Measurements from ENCODE around the gene DPRX.

Gene DPRX, protein sequence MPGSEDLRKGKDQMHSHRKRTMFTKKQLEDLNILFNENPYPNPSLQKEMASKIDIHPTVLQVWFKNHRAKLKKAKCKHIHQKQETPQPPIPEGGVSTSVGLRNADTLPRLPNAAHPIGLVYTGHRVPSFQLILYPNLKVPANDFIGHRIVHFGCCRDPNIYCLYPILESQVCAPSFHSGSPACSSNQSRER

DNA sequence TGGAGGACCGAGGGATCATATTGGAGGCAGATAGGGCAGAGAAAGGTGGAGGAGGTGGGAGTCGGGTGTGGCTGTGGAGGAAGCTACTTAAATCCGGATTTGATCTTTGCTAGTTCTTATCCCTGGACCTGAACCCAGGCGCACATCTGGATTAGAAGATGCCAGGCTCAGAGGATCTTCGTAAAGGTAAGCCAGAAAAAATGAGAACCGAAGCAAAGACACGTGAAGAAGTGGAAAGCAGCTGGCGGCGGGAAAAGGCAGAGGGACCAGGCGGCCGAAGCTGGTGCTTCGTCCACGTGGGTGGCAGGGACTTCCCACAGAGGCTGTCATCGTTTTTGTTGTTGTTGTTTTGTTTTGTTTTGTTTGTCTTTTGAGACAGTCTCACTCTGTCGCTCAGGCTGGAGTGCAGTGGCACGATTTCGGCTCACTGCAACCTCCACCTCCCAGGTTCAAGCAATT, at the start of gene DPRX:
Gene DPRX, plus strand, starts transcription at position 51 of the 459 bp plus-strand sequence. Its CDS starts 108 bp downstream, at position 159.
- DNase-seq = no peak

DNA sequence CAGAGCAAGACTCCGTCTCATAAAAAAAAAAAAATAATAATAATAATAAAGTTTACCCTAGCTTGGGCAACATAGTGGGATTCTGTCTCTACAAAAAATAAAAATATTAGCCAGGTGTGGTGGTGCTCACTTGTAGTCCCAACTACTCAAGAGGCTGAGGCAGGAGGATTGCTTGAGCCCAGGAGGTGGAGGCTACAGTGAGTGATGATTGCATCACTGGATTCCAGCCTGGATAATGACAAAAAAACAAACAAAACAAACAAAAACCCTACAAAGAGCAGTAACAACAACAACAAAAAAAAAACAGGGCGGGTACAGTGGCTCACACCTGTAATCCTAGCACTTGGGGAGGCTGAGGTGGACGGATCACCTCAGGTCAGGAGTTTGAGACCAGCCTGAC, 48.6 kb upstream of the DPRX start:
- no peak for DNase-seq

DNA sequence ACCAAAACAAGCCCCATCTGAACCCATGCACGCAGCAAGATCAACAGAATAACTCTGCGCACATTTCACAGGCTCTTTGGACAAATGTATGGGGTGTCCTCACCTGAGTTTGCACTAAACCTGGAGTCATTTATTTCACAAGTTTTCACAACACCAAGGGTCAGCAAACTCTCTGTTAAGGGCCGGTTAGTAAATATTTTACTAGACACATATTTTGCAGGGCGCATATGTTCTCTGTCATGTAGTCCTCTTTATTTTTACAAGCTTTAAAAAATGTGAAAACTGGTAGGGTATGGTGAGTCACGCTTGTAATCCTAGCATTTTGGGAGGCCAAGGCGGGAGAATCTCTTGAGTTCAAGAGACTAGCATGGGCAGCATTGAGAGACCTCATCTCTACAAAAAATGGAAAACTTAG, 45.5 kb upstream of the DPRX start:
- no peak for DNase-seq

DNA sequence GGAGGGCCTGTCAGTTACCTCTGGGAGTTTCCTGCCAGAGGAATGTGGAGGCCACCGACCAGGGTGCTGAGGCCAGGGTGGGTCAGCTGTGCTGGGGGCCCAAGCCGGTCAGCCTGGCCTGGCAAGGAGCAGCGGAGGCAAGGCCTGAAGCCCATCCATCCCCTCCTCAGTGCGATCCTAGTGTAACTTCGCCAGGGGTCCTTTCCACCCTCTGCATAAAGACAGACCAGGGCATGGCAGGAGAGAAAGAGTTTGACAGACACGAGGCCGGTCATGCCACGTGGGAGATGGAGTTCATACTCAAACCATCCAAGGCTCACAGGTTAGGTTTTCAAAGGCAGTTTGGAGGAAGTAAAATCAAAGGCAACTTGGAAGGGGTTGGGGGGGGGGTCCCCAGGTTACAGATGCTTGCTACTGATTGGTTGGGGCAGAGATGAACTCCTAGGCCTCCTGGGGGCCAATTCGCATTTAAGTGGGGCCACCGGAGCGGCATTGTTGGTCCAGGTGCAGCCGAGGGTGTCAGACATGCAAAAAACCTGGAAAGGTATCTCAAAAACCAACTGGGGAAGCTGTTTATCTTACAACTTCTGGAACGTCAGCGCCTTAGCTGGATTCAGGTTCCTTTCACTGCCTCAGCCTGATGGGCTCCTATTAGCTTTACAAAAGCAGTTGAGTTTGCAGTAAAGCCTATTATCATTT, 36.8 kb upstream of the DPRX start:
- DNase-seq = no peak

DNA sequence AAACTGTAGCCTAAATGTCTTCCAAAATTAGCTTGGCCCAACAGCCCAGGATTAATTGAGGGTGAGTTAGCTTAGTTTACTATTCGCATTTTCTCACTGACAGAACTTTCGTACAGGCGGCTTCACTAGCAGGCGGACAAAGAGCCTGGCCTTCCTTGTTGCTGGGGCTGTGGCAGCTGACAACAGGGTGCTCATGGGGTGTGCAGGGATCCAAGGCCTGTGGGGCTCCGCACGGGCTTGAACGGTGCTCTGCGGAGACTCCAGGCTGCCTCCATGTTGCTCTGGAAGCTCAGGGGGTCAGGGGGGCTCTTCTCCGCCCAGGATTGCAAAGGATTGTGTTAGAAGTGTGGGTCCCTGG, 36.3 kb upstream of the DPRX start:
- no peak for DNase-seq

DNA sequence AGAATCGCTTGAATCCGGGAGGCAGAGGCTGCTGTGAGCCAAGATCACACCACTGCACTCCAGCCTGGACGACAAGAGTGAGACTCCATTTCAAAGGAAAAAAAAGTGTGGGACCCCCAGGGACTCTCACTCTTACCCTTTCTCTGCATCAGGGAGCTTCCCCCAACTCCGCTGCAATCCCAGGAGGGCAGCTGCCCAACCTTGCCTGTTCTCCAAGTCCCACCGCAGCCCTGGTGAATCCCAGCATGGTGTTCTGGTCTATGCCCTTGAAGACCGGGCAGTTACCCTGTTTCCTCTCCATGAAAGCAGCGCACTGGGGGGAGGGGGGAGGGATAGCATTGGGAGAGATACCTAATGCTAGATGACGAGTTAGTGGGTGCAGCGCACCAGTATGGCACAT, 35.7 kb upstream of the DPRX start:
- no peak for DNase-seq

DNA sequence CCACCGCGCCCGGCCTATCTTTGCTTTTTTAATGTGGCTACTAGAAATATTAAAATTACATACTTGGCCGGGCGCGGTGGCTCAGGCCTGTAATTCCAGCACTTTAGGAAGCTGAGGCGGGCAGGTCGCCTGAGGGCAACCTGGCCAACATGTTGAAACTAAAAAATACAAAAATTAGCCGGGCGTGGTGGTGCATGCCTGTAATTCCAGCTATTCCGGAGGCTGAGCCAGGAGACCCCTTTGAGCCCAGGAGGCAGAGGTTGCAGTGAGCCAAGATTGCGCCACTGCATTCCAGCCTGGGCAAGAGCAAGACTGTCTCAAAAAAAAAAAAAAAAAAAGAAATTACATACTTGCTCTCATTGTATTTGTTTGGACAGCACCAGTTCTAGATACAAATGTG, 34.8 kb upstream of the DPRX start:
- DNase-seq = no peak

DNA sequence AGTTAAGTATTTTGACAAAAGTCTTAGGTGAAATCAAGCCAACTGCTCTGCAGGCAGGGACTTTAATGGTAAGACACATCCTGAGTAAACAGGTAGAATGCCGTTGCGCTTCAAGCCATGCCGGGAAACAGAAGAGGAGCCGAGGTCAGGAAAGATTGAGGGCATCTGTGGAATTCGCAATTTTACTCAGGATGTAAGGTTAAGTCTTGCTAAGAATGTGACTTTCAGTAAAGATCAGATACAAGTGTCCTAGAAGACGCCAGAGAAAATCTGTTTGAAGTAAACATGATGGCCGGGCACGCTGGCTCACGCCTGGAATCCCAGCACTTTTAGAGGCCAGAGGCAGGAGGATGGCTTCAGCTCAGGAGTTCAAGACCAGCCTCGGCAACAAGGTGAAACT, 33.4 kb upstream of the DPRX start:
- DNase-seq = no peak

DNA sequence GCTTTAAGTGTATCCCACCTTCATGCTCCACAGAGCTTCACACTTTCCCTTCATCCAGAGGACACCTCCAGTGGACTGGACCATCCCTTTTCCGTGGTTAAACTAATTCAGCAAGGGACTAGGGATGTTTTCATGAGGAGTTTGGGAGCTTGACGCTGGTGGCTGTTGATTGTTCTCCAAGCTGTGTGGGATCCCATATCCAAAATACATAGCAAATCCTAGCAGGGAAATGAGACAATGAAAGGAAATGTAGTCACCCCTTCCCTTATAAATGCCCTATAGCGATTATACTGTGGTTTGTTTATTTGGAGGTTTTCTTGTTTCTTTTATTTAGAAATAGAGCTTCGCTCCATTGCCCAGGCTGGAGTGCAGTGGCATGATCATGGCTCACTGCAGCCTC, 31.6 kb upstream of the DPRX start:
- no peak for DNase-seq

DNA sequence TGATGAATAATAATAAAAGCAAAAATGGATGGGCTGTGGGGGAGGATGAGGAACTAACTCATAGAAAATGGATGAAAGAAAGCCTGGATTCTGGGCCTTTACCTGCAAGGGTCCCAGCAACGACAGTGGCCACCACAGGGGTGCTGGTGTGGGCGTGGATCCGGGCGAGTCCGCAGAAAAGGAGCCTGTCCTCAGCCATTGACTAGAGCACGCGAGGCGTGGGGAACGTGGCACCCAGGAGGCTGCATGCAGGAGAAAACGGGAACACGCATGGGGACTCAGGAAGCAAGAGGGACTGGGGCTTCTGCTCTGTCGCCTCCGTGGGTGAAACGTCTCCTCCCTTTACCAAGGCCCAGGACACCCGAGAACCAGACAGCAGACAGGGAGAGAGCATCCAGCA, 25.8 kb upstream of the DPRX start:
- DNase-seq = no peak

DNA sequence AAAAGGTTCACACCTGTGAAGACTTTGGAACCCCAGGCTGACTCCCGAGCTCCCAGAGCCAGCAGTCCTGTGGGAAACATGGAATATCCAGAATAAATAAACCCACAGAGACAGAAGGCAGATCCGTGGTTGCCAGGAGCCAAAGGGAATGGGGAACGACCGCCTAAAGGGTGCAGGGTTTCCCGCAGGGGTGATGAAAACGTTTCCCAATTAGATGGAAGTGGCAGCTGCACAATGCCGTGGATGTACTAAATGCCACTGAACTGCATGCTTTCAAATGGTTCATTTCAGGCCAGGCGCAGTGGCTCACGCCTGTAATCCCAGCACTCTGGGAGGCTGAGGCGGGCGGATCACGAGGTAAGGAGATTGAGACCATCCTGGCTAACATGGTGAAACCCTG, 23.4 kb upstream of the DPRX start:
- no peak for DNase-seq

DNA sequence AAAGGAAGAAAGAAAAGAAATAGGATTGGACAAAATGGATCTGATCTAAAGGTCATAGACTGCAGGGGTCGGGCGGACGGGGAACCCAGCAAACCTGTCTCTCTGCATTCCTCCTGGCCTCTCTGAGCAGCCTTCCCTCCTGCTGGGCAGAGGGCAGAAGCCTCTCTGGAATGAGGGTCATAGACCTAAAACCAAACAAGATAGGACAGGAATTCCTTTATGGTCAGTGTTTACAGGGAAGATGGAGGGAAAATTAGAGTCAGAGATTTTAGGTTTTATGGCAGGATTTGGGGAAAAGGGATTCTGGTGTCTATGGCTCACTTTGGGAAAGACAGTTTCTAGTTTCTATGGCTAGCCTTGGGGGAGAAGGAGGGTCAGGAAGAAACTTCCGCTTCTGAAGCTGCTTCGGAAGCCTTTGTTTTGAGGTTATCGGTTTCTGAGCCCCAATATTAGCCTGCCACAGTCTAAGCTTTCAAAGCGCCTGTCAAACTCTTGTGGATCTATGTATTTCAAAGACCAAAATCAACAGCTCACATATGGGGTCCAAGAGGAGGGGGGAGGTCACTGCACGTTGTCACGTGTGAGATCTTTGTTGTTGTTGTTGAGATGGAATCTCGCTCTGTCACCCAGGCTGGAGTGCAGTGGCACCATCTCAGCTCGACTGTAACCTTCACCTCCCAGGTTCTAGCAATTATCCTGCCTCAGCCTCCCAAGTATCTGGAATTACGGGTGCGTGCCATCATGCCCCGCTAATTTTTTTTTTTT, 18.9 kb upstream of the DPRX start:
- no peak for DNase-seq

DNA sequence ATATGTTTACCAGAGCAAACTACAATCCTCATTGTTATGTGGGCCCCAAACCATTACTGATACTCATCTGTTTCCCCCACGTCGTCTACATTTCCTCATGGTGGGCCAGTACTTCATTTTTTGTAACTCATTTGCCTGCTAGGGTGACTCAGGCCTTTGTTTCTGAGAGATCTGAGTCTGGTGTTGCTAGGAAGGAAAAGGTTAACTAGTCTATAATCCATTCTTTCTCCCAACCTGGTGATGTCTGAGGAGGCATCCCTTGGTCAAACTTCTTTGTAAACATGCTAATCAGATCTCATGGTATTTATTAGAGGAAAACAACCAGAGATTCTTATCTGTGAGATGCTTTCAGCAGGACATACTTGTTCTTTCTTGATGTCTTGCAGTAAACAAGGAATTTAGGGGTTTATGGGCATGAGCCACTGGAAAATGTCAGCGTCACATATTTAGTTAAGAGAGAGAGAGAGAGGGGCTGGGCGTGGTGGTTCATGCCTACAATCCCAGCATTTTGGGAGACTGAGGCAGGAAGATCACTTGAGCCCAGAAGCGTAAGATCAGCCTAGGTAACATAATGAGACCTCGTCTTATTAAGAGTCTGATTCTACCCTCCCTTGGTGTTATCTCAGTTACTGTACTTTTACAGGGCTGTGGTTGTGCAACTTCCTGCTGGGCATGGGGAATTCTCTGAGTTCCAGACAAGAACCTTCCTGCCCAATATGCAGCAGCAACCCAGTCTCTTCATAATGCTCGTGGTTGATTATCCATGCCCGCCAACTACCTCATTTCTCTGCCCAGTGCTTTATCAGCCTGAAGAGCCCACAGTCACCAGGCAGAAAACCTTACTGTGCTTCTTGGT, 9.7 kb upstream of the DPRX start:
- DNase-seq = no peak

DNA sequence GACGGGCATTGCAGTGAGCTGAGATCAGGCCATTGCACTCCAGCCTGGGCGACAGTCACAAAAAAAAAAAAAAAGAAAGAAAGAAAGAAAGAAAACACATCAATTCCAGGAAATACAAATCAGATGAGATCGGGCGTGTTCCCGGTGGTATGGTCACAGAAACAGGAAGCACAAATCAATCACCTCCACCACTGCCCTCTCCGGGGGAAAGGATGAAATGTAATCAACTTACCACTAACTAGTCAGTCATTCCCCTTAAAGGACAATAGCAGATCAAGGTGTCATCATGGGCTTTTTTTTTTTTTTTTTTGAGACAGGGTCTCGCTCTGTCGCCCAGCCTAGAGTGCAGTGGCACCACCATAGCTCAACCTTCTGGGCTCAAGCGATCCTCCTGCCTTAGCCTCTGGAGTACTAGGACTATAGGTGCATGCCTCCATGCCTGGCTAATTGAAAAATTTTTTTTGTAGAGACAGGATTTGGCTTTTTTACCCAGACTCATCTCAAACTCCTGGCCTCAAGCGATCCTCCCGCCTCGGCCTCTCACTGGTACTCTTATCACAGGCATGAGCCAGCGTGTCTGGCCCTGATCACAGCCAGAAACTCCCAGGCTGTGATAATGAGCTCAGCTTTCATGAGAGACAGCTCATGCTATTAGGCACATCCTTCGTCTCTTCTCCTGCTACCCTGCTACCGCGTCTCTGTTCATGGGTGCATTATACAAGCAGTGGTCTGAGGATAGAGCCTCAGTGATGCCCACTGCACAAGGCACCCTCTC, 6.8 kb upstream of the DPRX start:
- no peak for DNase-seq

DNA sequence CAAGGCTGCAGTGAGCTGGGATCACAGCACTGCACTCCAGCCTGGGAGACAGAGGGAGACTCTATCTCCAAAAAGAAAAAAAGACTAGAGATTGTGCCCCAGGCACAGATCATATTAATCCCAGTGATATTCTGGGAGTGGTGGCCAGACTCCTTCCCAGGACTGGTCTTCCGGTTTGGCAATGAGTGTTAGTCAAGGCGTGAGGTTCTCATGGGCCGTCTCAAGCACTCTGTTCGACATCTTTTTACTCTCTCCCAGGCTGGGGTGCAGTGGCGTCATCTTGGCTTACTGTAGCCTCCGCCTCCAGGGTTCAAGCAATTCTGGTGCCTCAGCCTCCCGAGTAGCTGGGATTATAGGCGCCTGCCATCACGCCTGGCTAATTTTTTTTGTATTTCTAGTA, 5.3 kb upstream of the DPRX start:
- no peak for DNase-seq

DNA sequence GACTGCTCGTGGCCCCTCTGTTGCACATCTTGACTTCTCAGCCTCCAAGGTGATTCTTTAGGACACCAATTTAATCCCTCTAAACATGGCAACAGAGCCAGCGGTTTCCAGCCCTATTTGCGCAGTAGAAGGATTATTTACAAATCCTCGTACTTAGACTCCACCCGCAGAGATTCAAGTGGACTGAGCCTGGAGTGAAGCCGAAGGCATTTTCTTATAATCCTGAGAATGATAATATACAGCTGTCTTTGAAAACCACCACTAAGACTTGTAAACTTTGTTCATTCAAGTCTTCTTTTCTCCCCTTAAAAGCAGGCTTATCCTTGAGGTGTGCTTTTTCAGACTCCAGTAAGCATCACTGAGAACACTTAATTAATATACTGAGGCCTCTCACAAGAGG, 4.8 kb upstream of the DPRX start:
- DNase-seq = no peak

DNA sequence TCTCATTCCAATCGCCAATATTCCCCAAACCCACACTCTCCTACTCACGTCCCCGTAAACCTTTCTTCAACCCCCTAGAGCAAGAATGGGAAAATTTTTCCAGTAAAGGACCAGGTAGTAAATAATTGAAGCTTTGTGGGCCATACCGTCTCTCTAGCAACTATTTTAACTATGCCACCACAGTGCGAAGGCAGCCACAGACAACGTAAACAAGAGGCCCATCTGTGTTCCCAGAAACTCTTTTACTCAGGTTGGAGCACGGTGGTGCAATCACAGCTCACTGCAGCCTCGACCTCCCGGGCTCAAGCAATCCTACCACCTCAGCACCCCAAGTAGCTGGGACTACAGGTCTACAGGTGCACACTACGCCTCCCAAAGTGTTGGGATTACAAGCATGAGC, 3.0 kb downstream of the DPRX start:
- no peak for DNase-seq

DNA sequence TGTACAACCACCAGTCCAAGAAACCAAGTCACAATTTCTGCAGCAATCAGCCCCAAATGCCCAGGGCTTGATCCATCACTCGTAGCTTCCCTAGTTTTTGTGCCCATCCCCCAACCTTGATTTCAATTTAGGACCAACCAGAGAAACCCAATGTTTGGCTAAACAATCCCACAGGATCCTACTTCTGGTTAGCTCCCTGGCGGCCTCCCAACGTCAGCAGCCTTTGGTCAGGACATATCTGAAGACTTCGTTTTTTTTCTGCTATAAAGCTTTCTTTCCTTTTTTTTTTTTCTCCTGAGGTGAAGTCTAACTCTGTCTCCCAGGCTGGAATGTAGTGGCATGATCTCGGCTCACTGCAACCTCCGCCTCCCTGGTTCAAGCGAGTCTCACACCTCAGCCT, 7.7 kb downstream of the DPRX start:
- DNase-seq = no peak

DNA sequence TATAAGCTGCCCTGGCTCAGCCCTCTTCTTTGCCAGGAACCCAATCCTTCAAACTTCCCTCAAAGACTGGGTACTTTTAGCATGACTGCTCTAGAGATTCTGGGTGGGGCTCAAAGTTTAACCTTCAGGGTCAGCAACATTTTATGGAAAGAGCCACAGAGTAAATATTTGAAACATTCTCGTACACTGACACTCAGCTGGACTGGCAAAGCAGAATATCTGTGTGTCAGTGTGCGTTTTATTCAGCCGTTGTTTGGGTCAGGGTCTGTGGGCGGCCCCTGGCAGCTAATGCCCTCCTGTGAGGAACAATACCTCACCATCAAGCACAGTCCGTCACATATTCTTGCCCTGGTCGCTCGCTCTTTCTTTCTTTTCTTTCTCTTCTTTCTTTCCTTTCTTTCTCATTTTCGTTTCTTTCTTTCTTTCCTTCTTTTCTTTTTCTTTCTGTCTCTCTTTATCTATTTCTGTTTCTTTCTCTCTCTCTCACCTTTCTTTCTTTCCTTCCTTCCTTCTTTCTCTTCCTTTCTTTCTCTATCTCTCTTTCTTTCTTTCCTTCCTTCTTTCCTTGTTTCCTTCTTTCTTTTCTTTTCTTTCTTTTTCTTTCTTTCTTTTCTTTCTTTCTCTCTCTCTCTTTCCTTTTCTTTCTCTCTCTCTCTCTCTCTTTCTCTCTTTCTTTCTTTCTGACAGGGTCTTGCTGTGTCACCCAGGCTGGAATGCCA, 10.7 kb downstream of the DPRX start:
- DNase-seq = no peak

DNA sequence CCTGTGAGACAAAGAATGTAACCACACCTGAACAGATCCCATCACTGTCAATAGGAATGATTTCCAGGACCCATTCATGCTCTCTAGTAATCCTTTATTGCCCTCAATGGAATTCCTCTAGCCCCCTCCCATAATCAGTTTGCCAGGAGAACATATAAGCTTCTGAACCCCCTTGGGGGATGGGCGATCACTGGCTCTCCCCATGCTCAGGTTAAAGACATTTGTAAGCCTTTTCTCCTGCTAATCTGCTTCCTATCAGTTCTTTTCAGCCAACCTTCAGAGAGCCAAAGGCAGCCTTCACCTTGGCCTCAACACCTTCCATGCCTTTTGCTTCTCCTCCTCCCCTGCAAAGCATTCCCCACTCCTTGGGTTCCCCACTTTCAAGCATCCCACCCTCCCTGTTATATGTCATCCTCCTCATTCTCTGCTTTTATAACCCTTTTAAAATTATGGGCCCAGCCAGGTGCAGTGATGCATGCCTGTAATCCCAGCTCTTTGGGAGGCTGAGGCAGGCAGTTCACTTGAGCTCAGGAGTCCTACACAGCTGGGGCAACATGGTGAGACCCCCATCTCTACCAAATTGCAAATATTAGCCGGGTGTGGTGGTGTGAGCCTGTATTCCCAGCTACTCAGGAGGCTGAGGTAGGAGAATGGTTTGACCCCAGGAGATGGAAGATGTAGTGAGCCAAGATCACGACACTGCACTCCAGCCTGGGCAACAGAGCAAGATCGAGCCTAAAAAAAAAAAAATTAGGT, 12.4 kb downstream of the DPRX start:
- DNase-seq = no peak

DNA sequence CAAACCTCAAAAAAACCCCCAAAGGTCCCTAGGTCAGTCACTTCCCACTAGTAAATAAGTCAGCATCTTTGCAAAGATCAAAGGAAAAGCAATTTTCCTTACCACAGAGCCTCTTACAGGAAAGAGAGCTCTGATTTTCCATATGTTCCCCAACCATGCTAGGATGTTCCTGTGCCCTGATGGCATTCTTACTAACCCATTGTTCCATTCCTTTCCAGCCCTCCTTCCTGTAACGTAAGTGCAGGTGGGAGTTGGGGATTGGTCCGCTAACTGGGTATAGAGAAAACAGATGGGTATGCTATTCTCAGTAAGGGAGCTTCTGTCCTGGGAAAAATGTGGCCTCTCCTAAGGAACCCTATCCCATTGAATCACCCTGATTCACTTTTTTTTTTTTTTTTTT, 14.3 kb downstream of the DPRX start:
- DNase-seq = no peak

Data from NCI-H69 (cell line).